Testis (tissue), 3 donors: Measurements from ENCODE around the gene HNRNPDL. TPM values are rescaled to one million over a fixed set of nuclear protein-coding genes. Genes with fewer than 3 reads are reported as not detected.

Experiments
- DNase-seq: peaks from one replicate; pipeline ENCODE4 v3.0.0-alpha.2; 2019
- H3K27ac ChIP-seq, 2 donors: fragments of 200-600 bp; sonication (generic); one replicate each; pipeline ENCODE4 v1.5.1; 2019
- H3K27me3 ChIP-seq: fragments of 200-600 bp; sonication (generic); one replicate; pipeline ENCODE4 v1.5.1; 2019
- H3K36me3 ChIP-seq: fragments of 200-600 bp; sonication (generic); one replicate; pipeline ENCODE4 v1.5.1; 2017; ENCODE audit warnings: low read depth; ENCODE audit errors: missing control alignments
- H3K4me1 ChIP-seq: fragments of 200-600 bp; sonication (generic); one replicate; pipeline ENCODE4 v1.5.1; 2019
- H3K4me3 ChIP-seq, 2 donors: fragments of 200-600 bp; sonication (generic); one replicate each; pipeline ENCODE4 v1.5.1; 2017 to 2019
- H3K9me3 ChIP-seq: fragments of 200-600 bp; sonication (generic); one replicate; pipeline ENCODE4 v1.5.1; 2017
- CTCF ChIP-seq, 3 experiments: fragments of 450-650 bp in 2 of 3; fragments of 200-600 bp in 1 of 3; sonication (generic) in 1 of 3; IDR thresholded peaks; one replicate each; pipeline ENCODE4 v1.5.1; 2016 to 2019; ENCODE audit warnings: antibody characterized with exemption in 3 of 3, mild to moderate bottlenecking in 2 of 3, moderate library complexity in 1 of 3
- POLR2A ChIP-seq: fragments of 450-650 bp; IDR thresholded peaks from one replicate; pipeline ENCODE4 v1.6.1; 2017; ENCODE audit warnings: antibody characterized with exemption, mild to moderate bottlenecking, moderate library complexity
- WGBS, 2 donors: methylation state at CpG; one replicate each; pipeline ENCODE4 v1.1.5; 2018; 5-methylcytosine and 5-hydroxymethylcytosine counted together
- intact Hi-C: fragments of 100-400 bp; cut with DNase I; formaldehyde crosslinking; loops from one replicate; pipeline ENCODE4 v1.15.1; 2023; ENCODE audit warnings: low total_unique reads
- polyA plus RNA-seq: library from polyadenylated mRNA; stranded (reverse); fragments of 350-450 nt; fragmentation: Illumina TruSeq; extraction: RNeasy Lipid Tissue Mini Kit (QIAGEN cat#74804); gene quantifications from one replicate; pipeline ENCODE4 v1.2.3, GENCODE V29; 2014; ENCODE audit warnings: low read depth, low replicate concordance; ENCODE audit not compliant: insufficient read depth
- total RNA-seq, 2 donors: library from RNA; depleted of rRNA; stranded (reverse); fragments of >200 nt; gene quantifications; one replicate each; pipeline ENCODE4 v1.2.3, GENCODE V29; 2016

HNRNPDL gene
- total and polyA plus RNA-seq, 3 donors from 2014 or later, result 203 to 226 (median 218) TPM

- peak; percentile 41 for DNase-seq
- WGBS, 2 donors, result 42 to 52% methylated on average over 2 of the region's 2 CpGs
- intact Hi-C loops, result loop anchor here (10.0 kb wide), 1 partner anchor 275 kb away; no protein-coding TSS in a partner anchor
- Histone ChIP-seq H3K9me3 (no peaks in the 10 kb centered on the region), H3K36me3 (no peaks in the 10 kb centered on the region), H3K4me3 (no peak overlapping the region), H3K27ac (peak overlapping the region in 1 of 2 donors; percentile 60), H3K27me3 (no peaks in the 10 kb centered on the region), H3K4me1 (peaks cover 10% of the 10 kb centered on the region)
- TF ChIP-seq CTCF (IDR thresholded peaks at IDR 0.05) (no peak), POLR2A (no peak)
Measured at GRCh38 chr4:82469791-82470345, 39.6 kb upstream of the HNRNPDL start.

GRCh38 chr4:82467471-82467870 is 37.2 kb upstream of the HNRNPDL start:
- intact Hi-C loops, result loop anchor here (10.0 kb wide), 1 partner anchor 277 kb away; no protein-coding TSS in a partner anchor
- TF ChIP-seq POLR2A (no peak), CTCF (IDR thresholded peaks at IDR 0.05) (no peak)
- 65 to 76% methylated on average over 3 of the region's 3 CpGs for WGBS, 2 donors
- Histone ChIP-seq H3K4me1 (peaks cover 10% of the 10 kb centered on the region), H3K27me3 (no peaks in the 10 kb centered on the region), H3K27ac (no peak overlapping the region), H3K36me3 (no peaks in the 10 kb centered on the region), H3K4me3 (no peak overlapping the region), H3K9me3 (no peaks in the 10 kb centered on the region)
- DNase-seq, result no peak

GRCh38 chr4:82463221-82463620 is 33.0 kb upstream of the HNRNPDL start:
- no peak overlapping the region for H3K4me3 ChIP-seq
- no peak overlapping the region for H3K27ac ChIP-seq
- no peak for TF ChIP-seq CTCF (IDR thresholded peaks at IDR 0.05)
- TF ChIP-seq POLR2A, result no peak
- no peaks in the 10 kb centered on the region for H3K36me3 ChIP-seq
- no peaks in the 10 kb centered on the region for H3K9me3 ChIP-seq
- intact Hi-C loops, result loop anchor here (10.0 kb wide), 1 partner anchor 282 kb away; no protein-coding TSS in a partner anchor
- WGBS, 2 donors, result 89 to 90% methylated on average over 1 of the region's 1 CpG
- no peak for DNase-seq
- H3K27me3 ChIP-seq, result no peaks in the 10 kb centered on the region
- H3K4me1 ChIP-seq, result no peaks in the 10 kb centered on the region

- WGBS, 2 donors, result 3 to 4% methylated on average over 6 to 7 of the region's 7 CpGs
- Histone ChIP-seq H3K27ac (no peak overlapping the region), H3K4me3 (no peak overlapping the region), H3K4me1 (no peaks in the 10 kb centered on the region), H3K9me3 (no peaks in the 10 kb centered on the region), H3K27me3 (no peaks in the 10 kb centered on the region), H3K36me3 (no peaks in the 10 kb centered on the region)
- intact Hi-C loops, result loop anchor here (10.0 kb wide), 1 partner anchor 282 kb away; no protein-coding TSS in a partner anchor
- TF ChIP-seq POLR2A (no peak), CTCF (IDR thresholded peaks at IDR 0.05) (peak; percentile 53 to 89 (median 78))
- peak; percentile 96 for DNase-seq
Measured at GRCh38 chr4:82462415-82462831, 32.2 kb upstream of the HNRNPDL start.

GRCh38 chr4:82461710-82462109 is 31.4 kb upstream of the HNRNPDL start:
- intact Hi-C loops, result loop anchor here (10.0 kb wide), 1 partner anchor 283 kb away; no protein-coding TSS in a partner anchor
- Histone ChIP-seq H3K27me3 (no peaks in the 10 kb centered on the region), H3K4me1 (no peaks in the 10 kb centered on the region), H3K9me3 (no peaks in the 10 kb centered on the region), H3K36me3 (no peaks in the 10 kb centered on the region), H3K4me3 (no peak overlapping the region), H3K27ac (no peak overlapping the region)
- WGBS, 2 donors, result 64 to 71% methylated on average over 2 of the region's 2 CpGs
- TF ChIP-seq POLR2A (no peak), CTCF (IDR thresholded peaks at IDR 0.05) (no peak)
- DNase-seq, result no peak
